GM21717 (cell line): ENCODE measurements around the gene CSTF2.

Experiments
- ATAC-seq: cut with Tn5 transposase; IDR thresholded peaks from one replicate; pipeline ENCODE4 v1.9.1; 2021; ENCODE audit warnings: mild to moderate bottlenecking, moderate library complexity; ENCODE audit not compliant: unreplicated experiment

CSTF2 gene

GRCh38 chrX:100870527-100870926, 50.3 kb downstream of the CSTF2 start:
- ATAC-seq: no peak

GRCh38 chrX:100871594-100872560, 51.7 kb downstream of the CSTF2 start:
- no peak for ATAC-seq

- no peak for ATAC-seq
Observed at GRCh38 chrX:100874325-100874724, 54.1 kb downstream of the CSTF2 start, which contains the start of gene NOX1. Gene NOX1 (minus strand): TSS chrX:100874359. CDS start chrX:100874139, 220 bp downstream.

- no peak for ATAC-seq
Observed at GRCh38 chrX:100880368-100880767, 60.2 kb downstream of the CSTF2 start.

- ATAC-seq: no peak
Observed at GRCh38 chrX:100883654-100884053, 63.5 kb downstream of the CSTF2 start.
